Measurements from ENCODE around the gene TAF10.

TAF10 gene

GRCh38 chr11:6568191-6568918, 43.7 kb downstream of the TAF10 start:
- Histone ChIP-seq H3K4me2 (peak overlapping the region in 6 of 11 experiments; percentile 34 to 88 (median 73); a peak in 11 of 22 replicates), H4K20me1 (peaks cover 0 to 14% (median 0%) of the 10 kb centered on the region in 11 experiments; a peak in 2 of 22 replicates), H3K9ac (no peak overlapping the region), H3K36me3 (peaks cover 14 to 74% (median 40%) of the 10 kb centered on the region in 11 experiments; a peak in 21 of 22 replicates), H3K9me3 (replicated peaks in 1 of 11) (peaks cover 0 to 19% (median 14%) of the 10 kb centered on the region in 11 experiments; a peak in 17 of 22 replicates), H3K4me3 (no peak overlapping the region), H3K27ac (peak overlapping the region in 5 of 11 experiments; percentile 1 to 45 (median 5); a peak in 6 of 22 replicates), H3K4me1 (peaks cover 0 to 16% (median 8%) of the 10 kb centered on the region in 10 experiments; a peak in 12 of 20 replicates), H3K27me3 (no peaks in the 10 kb centered on the region)
- TF ChIP-seq Cebpa-rat (IDR thresholded peaks at IDR 0.05) = no peak

- TF ChIP-seq Cebpa-rat (IDR thresholded peaks at IDR 0.05) = no peak
- peaks cover 0 to 16% (median 8%) of the 10 kb centered on the region in 10 experiments; a peak in 12 of 20 replicates for H3K4me1 ChIP-seq
- H3K36me3 ChIP-seq = peaks cover 14 to 73% (median 32%) of the 10 kb centered on the region in 11 experiments; a peak in 21 of 22 replicates
- H3K4me2 ChIP-seq = no peak overlapping the region
- H3K9ac ChIP-seq = no peak overlapping the region
- H3K9me3 ChIP-seq (replicated peaks in 1 of 11) = peaks cover 0 to 19% (median 14%) of the 10 kb centered on the region in 11 experiments; a peak in 17 of 22 replicates
- peak overlapping the region in 1 of 11 experiments; percentile 45; a peak in 2 of 22 replicates for H3K27ac ChIP-seq
- no peak overlapping the region for H3K4me3 ChIP-seq
- peaks cover 0 to 14% (median 0%) of the 10 kb centered on the region in 11 experiments; a peak in 2 of 22 replicates for H4K20me1 ChIP-seq
- H3K27me3 ChIP-seq = no peaks in the 10 kb centered on the region
Observed at GRCh38 chr11:6567371-6567745, 44.7 kb downstream of the TAF10 start.

GRCh38 chr11:6566704-6567370, 45.2 kb downstream of the TAF10 start:
- Histone ChIP-seq H3K27me3 (no peaks in the 10 kb centered on the region), H3K36me3 (peaks cover 14 to 67% (median 29%) of the 10 kb centered on the region in 11 experiments; a peak in 21 of 22 replicates), H3K27ac (no peak overlapping the region; a peak in 1 of 22 replicates), H3K9me3 (replicated peaks in 1 of 11) (peaks cover 0 to 19% (median 14%) of the 10 kb centered on the region in 11 experiments; a peak in 17 of 22 replicates), H3K4me1 (peaks cover 0 to 16% (median 8%) of the 10 kb centered on the region in 10 experiments; a peak in 12 of 20 replicates), H3K4me3 (no peak overlapping the region), H4K20me1 (peaks cover 0 to 14% (median 0%) of the 10 kb centered on the region in 11 experiments; a peak in 2 of 22 replicates), H3K4me2 (no peak overlapping the region), H3K9ac (no peak overlapping the region)
- TF ChIP-seq Cebpa-rat (IDR thresholded peaks at IDR 0.05) = no peak

- TF ChIP-seq Cebpa-rat (IDR thresholded peaks at IDR 0.05) = no peak
- Histone ChIP-seq H3K4me3 (no peak overlapping the region), H3K36me3 (peaks cover 7 to 60% (median 22%) of the 10 kb centered on the region in 11 experiments; a peak in 19 of 22 replicates), H4K20me1 (peaks cover 0 to 14% (median 0%) of the 10 kb centered on the region in 11 experiments; a peak in 2 of 22 replicates), H3K9me3 (replicated peaks in 1 of 11) (peaks cover 0 to 12% (median 7%) of the 10 kb centered on the region in 11 experiments; a peak in 17 of 22 replicates), H3K27me3 (no peaks in the 10 kb centered on the region), H3K9ac (no peak overlapping the region), H3K4me2 (no peak overlapping the region), H3K4me1 (peaks cover 0 to 16% (median 8%) of the 10 kb centered on the region in 10 experiments; a peak in 12 of 20 replicates), H3K27ac (no peak overlapping the region)
Observed at GRCh38 chr11:6565988-6566703, 45.9 kb downstream of the TAF10 start.

- H3K27ac ChIP-seq = no peak overlapping the region
- H3K4me2 ChIP-seq = no peak overlapping the region
- peaks cover 0 to 52% (median 13%) of the 10 kb centered on the region in 11 experiments; a peak in 15 of 22 replicates for H3K36me3 ChIP-seq
- peaks cover 0 to 16% (median 8%) of the 10 kb centered on the region in 10 experiments; a peak in 12 of 20 replicates for H3K4me1 ChIP-seq
- H3K9ac ChIP-seq = no peak overlapping the region
- H4K20me1 ChIP-seq = peaks cover 0 to 14% (median 0%) of the 10 kb centered on the region in 11 experiments; a peak in 2 of 22 replicates
- H3K9me3 ChIP-seq (replicated peaks in 1 of 11) = peaks cover 0 to 4% (median 0%) of the 10 kb centered on the region in 11 experiments; a peak in 2 of 22 replicates
- no peaks in the 10 kb centered on the region for H3K27me3 ChIP-seq
- H3K4me3 ChIP-seq = no peak overlapping the region
- no peak for TF ChIP-seq Cebpa-rat (IDR thresholded peaks at IDR 0.05)
Observed at GRCh38 chr11:6565325-6565724, 46.7 kb downstream of the TAF10 start.

- Histone ChIP-seq H3K4me2 (no peak overlapping the region), H3K4me3 (no peak overlapping the region), H3K9ac (no peak overlapping the region), H3K36me3 (peaks cover 0 to 50% (median 8%) of the 10 kb centered on the region in 11 experiments; a peak in 10 of 22 replicates), H3K27ac (no peak overlapping the region), H3K4me1 (peaks cover 0 to 9% (median 6%) of the 10 kb centered on the region in 10 experiments; a peak in 12 of 20 replicates), H3K27me3 (no peaks in the 10 kb centered on the region), H4K20me1 (peaks cover 0 to 14% (median 0%) of the 10 kb centered on the region in 11 experiments; a peak in 2 of 22 replicates), H3K9me3 (replicated peaks in 1 of 11) (no peaks in the 10 kb centered on the region)
- no peak for TF ChIP-seq Cebpa-rat (IDR thresholded peaks at IDR 0.05)
Observed at GRCh38 chr11:6563667-6564066, 48.3 kb downstream of the TAF10 start.

GRCh38 chr11:6563121-6563619, 48.8 kb downstream of the TAF10 start:
- H3K9ac ChIP-seq = no peak overlapping the region
- no peak overlapping the region for H3K4me3 ChIP-seq
- H3K4me1 ChIP-seq = peaks cover 0 to 4% (median under 1%) of the 10 kb centered on the region in 10 experiments; a peak in 8 of 20 replicates
- peaks cover 0 to 50% (median 10%) of the 10 kb centered on the region in 11 experiments; a peak in 10 of 22 replicates for H3K36me3 ChIP-seq
- no peaks in the 10 kb centered on the region for H3K9me3 ChIP-seq (replicated peaks in 1 of 11)
- no peaks in the 10 kb centered on the region for H3K27me3 ChIP-seq
- no peak overlapping the region for H3K27ac ChIP-seq
- TF ChIP-seq Cebpa-rat (IDR thresholded peaks at IDR 0.05) = no peak
- peaks cover 0 to 14% (median 0%) of the 10 kb centered on the region in 11 experiments; a peak in 3 of 22 replicates for H4K20me1 ChIP-seq
- H3K4me2 ChIP-seq = no peak overlapping the region

- TF ChIP-seq Cebpa-rat (IDR thresholded peaks at IDR 0.05) = no peak
Observed at GRCh38 chr11:6561288-6561687, 50.7 kb downstream of the TAF10 start.

More at GRCh38 chr11:6561288-6561687, 50.7 kb downstream of the TAF10 start:
- Histone ChIP-seq H4K20me1 (peaks cover 0 to 5% (median 0%) of the 10 kb centered on the region in 11 experiments; a peak in 2 of 22 replicates), H3K4me1 (no peaks in the 10 kb centered on the region), H3K27ac (no peak overlapping the region), H3K9ac (no peak overlapping the region), H3K36me3 (peaks cover 0 to 47% (median 3%) of the 10 kb centered on the region in 11 experiments; a peak in 9 of 22 replicates), H3K4me2 (no peak overlapping the region), H3K27me3 (no peaks in the 10 kb centered on the region), H3K9me3 (replicated peaks in 1 of 11) (no peaks in the 10 kb centered on the region), H3K4me3 (no peak overlapping the region)
